GM20000 (cell line): Measurements from ENCODE around the gene CLCN7.

Experiments used
- DNase-seq: peaks from one replicate; pipeline ENCODE4 v3.0.0; 2012; ENCODE audit warnings: low spot score
- TF ChIP-seq, protein P1 (sequence below): IDR thresholded peaks from 2 replicates; pipeline ENCODE4 v1.5.1; 2012; ENCODE audit warnings: mild to moderate bottlenecking, control low read depth; ENCODE audit errors: extremely low read depth, missing control alignments

CLCN7 gene

DNA sequence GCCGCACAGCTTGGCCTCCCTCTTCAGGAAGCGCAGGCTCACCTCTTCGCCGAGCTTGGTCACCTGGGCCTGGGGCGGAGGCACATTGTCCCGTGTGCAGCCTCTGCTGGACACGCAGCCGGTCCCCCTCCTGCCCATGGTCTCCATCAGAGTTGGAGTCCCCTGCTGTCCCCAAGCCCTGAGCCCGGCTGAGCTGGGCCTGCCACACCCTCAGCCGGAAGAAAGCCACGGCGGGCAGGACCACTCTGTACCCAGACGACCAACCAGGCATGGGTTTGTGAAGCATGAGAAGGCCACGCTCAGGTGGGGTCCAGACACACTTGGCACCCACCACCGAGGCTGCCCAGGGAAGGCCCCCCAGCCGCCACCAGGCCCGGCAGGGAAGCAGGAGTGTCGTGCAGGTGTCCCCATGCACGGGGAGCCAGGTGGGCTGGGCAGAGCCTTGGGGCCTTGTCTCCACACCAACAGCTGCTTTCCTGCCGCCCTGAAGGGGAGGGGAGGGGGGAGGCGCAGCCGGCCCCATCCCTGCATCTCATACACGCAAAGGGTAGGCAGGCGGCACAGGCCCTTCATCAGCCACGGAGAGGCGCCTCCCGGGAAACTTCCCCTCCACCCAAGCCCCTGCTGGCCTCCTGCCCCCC, 35.6 kb downstream of the CLCN7 start:
- TF ChIP-seq, protein P1, sequence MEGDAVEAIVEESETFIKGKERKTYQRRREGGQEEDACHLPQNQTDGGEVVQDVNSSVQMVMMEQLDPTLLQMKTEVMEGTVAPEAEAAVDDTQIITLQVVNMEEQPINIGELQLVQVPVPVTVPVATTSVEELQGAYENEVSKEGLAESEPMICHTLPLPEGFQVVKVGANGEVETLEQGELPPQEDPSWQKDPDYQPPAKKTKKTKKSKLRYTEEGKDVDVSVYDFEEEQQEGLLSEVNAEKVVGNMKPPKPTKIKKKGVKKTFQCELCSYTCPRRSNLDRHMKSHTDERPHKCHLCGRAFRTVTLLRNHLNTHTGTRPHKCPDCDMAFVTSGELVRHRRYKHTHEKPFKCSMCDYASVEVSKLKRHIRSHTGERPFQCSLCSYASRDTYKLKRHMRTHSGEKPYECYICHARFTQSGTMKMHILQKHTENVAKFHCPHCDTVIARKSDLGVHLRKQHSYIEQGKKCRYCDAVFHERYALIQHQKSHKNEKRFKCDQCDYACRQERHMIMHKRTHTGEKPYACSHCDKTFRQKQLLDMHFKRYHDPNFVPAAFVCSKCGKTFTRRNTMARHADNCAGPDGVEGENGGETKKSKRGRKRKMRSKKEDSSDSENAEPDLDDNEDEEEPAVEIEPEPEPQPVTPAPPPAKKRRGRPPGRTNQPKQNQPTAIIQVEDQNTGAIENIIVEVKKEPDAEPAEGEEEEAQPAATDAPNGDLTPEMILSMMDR: no peak
- DNase-seq: no peak

GRCh38 chr16:1438229-1439057, 36.4 kb downstream of the CLCN7 start:
- no peak for DNase-seq
- TF ChIP-seq, protein P1: no peak

GRCh38 chr16:1437606-1438005, 37.2 kb downstream of the CLCN7 start:
- no peak for DNase-seq
- TF ChIP-seq, protein P1: no peak

DNA sequence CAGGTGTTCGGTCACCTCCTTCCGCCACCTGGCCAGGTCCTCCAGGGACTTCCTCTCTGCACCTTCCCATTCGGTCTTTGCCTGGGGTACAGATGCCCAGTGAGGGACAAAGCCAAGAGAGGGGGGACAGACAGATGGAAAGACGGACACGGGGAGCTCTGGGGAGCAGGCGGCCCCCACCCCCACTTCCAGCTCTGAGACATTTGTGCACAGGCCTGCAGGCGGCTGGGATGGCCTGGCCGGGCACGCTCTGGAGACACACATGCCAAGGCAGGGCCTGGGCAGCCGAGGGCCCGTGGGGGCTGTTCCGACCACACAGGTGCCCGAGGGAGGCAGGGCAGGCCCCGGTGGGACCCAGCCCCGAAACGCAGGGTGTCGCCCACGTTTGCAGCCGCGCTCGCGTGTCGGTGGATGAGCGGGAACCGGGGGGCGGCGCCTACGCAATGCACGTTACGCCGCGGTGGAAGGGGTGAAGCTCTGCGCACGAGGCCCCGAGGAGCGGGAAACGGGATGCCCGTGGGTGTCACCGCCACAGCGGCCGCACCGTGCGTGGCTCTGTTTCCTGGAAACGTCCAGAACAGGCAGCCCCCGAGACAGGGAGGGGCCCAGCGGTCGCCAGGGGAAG, 38.0 kb downstream of the CLCN7 start:
- DNase-seq: no peak
- TF ChIP-seq, protein P1: no peak

DNA sequence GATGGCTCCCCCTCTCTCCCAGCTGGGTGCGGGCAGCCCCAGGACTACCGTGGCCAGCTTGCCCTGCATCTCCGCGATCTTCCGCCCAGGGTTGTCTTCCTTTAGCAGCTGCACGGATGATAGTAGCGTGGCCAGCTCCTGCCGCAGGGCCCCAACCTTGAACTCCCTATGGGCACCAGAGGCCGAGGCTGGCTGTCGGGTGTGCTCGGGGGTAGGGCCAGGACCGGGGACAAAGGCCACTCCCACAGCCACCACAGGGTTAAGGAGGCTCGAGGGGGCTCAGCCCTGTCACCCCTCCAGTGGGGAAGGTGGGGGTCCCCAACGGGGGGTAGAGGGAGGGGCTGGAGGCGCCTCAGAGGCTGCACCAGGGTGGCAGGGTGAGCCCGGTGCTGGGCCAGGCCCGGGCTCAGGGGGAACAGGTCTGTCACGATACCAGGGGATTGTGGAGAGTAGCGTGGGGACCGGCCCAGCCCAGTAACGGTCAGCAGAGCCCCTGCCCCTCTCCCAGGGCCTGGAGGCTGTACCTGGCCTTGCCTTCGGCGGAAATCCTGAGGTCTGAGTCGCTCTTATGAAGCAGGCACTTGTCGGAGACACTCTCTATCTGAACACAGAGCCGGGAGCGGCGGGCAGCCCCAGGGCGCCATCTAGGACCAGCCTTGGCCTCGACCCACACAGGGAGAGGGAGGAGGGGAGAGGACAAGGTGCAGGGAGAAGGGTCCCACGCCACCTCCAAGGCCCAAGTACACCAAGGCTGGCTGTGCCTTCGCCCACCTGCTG, 38.7 kb downstream of the CLCN7 start:
- DNase-seq: no peak
- TF ChIP-seq, protein P1: no peak

GRCh38 chr16:1434644-1435592, 39.9 kb downstream of the CLCN7 start:
- TF ChIP-seq, protein P1: no peak
- no peak for DNase-seq
